CD4-positive, CD25-positive, alpha-beta regulatory T cell (primary cell): Measurements from ENCODE around the gene ABCA13. TPM values are rescaled to one million over a fixed set of nuclear protein-coding genes. Genes with fewer than 3 reads are reported as not detected.

Source experiments
- ATAC-seq, 2 donors: fragments of 150-1000 bp; cut with Tn5 transposase; one replicate each; pipeline ENCODE4 v1.10.0; 2021; ENCODE audit warnings: low read depth in 2 of 2, moderate number of reproducible peaks in 2 of 2, moderate library complexity in 1 of 2
- DNase-seq, 3 donors: peaks; one replicate each; pipeline versions ENCODE4 v3.0.0 to v3.0.0-alpha.2; 2012 to 2022; ENCODE audit warnings: mixed read lengths in 1 of 3
- H3K27ac ChIP-seq: one replicate; pipeline ENCODE4 v1.7.0; 2013; ENCODE audit warnings: mild to moderate bottlenecking, low read length; ENCODE audit not compliant: insufficient read depth, poor library complexity, severe bottlenecking
- H3K27me3 ChIP-seq: one replicate; pipeline ENCODE4 v1.7.0; 2013; ENCODE audit warnings: low read length; ENCODE audit not compliant: control insufficient read depth, insufficient read depth
- H3K36me3 ChIP-seq: one replicate; pipeline ENCODE4 v1.7.0; 2013; ENCODE audit warnings: mild to moderate bottlenecking, low read length, moderate library complexity; ENCODE audit not compliant: control insufficient read depth, insufficient read depth
- H3K4me1 ChIP-seq: 2 replicates; pipeline ENCODE4 v1.7.0; 2013; ENCODE audit warnings: mild to moderate bottlenecking, low read length; ENCODE audit not compliant: insufficient read depth, control insufficient read depth, poor library complexity, severe bottlenecking
- H3K4me3 ChIP-seq: one replicate; pipeline ENCODE4 v1.7.0; 2013; ENCODE audit warnings: low read depth, mild to moderate bottlenecking, low read length, moderate library complexity
- H3K9me3 ChIP-seq, 2 experiments: 1 replicate in 1 of 2; 2 replicates in 1 of 2; pipeline ENCODE4 v1.7.0; 2013; ENCODE audit warnings: low read length in 2 of 2, mild to moderate bottlenecking in 1 of 2, moderate library complexity in 1 of 2; ENCODE audit not compliant: control insufficient read depth in 2 of 2
- H3K27ac Mint-ChIP-seq, 3 donors: one replicate each; pipeline ENCODE4 v1.8.0; 2020 to 2022; ENCODE audit warnings: mild to moderate bottlenecking in 3 of 3, mixed read lengths in 3 of 3, moderate library complexity in 2 of 3
- H3K27me3 Mint-ChIP-seq: one replicate; pipeline ENCODE4 v1.8.0; 2022; ENCODE audit warnings: mild to moderate bottlenecking, mixed read lengths
- H3K36me3 Mint-ChIP-seq: one replicate; pipeline ENCODE4 v1.8.0; 2020; ENCODE audit warnings: mixed read lengths
- H3K4me1 Mint-ChIP-seq, 4 donors: one replicate each; pipeline ENCODE4 v1.8.0; 2020 to 2022; ENCODE audit warnings: mixed read lengths in 4 of 4, mild to moderate bottlenecking in 1 of 4
- H3K4me3 Mint-ChIP-seq, 4 donors: one replicate each; pipeline ENCODE4 v1.8.0; 2020 to 2022; ENCODE audit warnings: mild to moderate bottlenecking in 4 of 4, mixed read lengths in 4 of 4, moderate library complexity in 3 of 4
- H3K9me3 Mint-ChIP-seq, 7 donors: one replicate each; pipeline ENCODE4 v1.8.0; 2020 to 2022; ENCODE audit warnings: mixed read lengths in 7 of 7, mild to moderate bottlenecking in 3 of 7, moderate library complexity in 2 of 7
- polyA plus RNA-seq, 4 donors: library from polyadenylated mRNA; unstranded; fragments of 300-500 nt; fragmentation: Illumina TruSeq; gene quantifications; one replicate each; pipeline ENCODE4 v1.2.3, GENCODE V29; 2021
- total RNA-seq: library from RNA; stranded (reverse); gene quantifications from one replicate; pipeline ENCODE4 v1.2.3, GENCODE V29; 2022

The ABCA13 gene
- total and polyA plus RNA-seq, 5 donors from 2014 or later = 1.1 TPM; not detected in 4

GRCh38 chr7:48301201-48301600 lies 129.9 kb downstream of the ABCA13 start:
- H3K27ac ChIP-seq = no peak overlapping the region
- no peaks in the 10 kb centered on the region for H3K36me3 ChIP-seq
- Mint-ChIP-seq H3K4me1 (no peaks in the 10 kb centered on the region), H3K4me3 (no peak overlapping the region), H3K27me3 (peaks cover 6% of the 10 kb centered on the region), H3K36me3 (no peaks in the 10 kb centered on the region), H3K9me3 (peaks cover 0 to 3% (median 0%) of the 10 kb centered on the region in 7 donors), H3K27ac (no peak overlapping the region)
- ATAC-seq (no peak), DNase-seq (no peak)
- no peak overlapping the region for H3K4me3 ChIP-seq
- H3K4me1 ChIP-seq = no peaks in the 10 kb centered on the region
- H3K9me3 ChIP-seq = no peaks in the 10 kb centered on the region
- no peaks in the 10 kb centered on the region for H3K27me3 ChIP-seq

GRCh38 chr7:48304641-48305040 lies 133.4 kb downstream of the ABCA13 start:
- no peaks in the 10 kb centered on the region for H3K4me1 ChIP-seq
- peaks cover 0 to 2% (median 0%) of the 10 kb centered on the region in 7 donors for H3K9me3 Mint-ChIP-seq
- no peaks in the 10 kb centered on the region for H3K9me3 ChIP-seq
- no peaks in the 10 kb centered on the region for H3K27me3 ChIP-seq
- ATAC-seq = no peak
- H3K27ac ChIP-seq = no peak overlapping the region
- no peak overlapping the region for H3K4me3 Mint-ChIP-seq
- H3K4me1 Mint-ChIP-seq = no peaks in the 10 kb centered on the region
- no peaks in the 10 kb centered on the region for H3K36me3 Mint-ChIP-seq
- H3K4me3 ChIP-seq = no peak overlapping the region
- peaks cover 6% of the 10 kb centered on the region for H3K27me3 Mint-ChIP-seq
- DNase-seq = no peak
- H3K27ac Mint-ChIP-seq = no peak overlapping the region
- no peaks in the 10 kb centered on the region for H3K36me3 ChIP-seq

- no peaks in the 10 kb centered on the region for H3K36me3 Mint-ChIP-seq
- H3K27me3 Mint-ChIP-seq = peaks cover 6% of the 10 kb centered on the region
- DNase-seq = no peak
- H3K9me3 Mint-ChIP-seq = no peaks in the 10 kb centered on the region
- Histone ChIP-seq H3K36me3 (no peaks in the 10 kb centered on the region), H3K27me3 (no peaks in the 10 kb centered on the region), H3K4me1 (no peaks in the 10 kb centered on the region), H3K9me3 (no peaks in the 10 kb centered on the region), H3K27ac (no peak overlapping the region), H3K4me3 (no peak overlapping the region)
- no peaks in the 10 kb centered on the region for H3K4me1 Mint-ChIP-seq
- H3K27ac Mint-ChIP-seq = no peak overlapping the region
- no peak for ATAC-seq
- no peak overlapping the region for H3K4me3 Mint-ChIP-seq
Observed at GRCh38 chr7:48305661-48306060, 134.4 kb downstream of the ABCA13 start.

- no peaks in the 10 kb centered on the region for H3K9me3 ChIP-seq
- no peak overlapping the region for H3K27ac Mint-ChIP-seq
- DNase-seq (no peak), ATAC-seq (no peak)
- H3K27me3 ChIP-seq = no peaks in the 10 kb centered on the region
- no peaks in the 10 kb centered on the region for H3K4me1 ChIP-seq
- no peaks in the 10 kb centered on the region for H3K9me3 Mint-ChIP-seq
- H3K36me3 ChIP-seq = no peaks in the 10 kb centered on the region
- no peaks in the 10 kb centered on the region for H3K4me1 Mint-ChIP-seq
- no peak overlapping the region for H3K27ac ChIP-seq
- no peaks in the 10 kb centered on the region for H3K36me3 Mint-ChIP-seq
- no peak overlapping the region for H3K4me3 Mint-ChIP-seq
- peaks cover 6% of the 10 kb centered on the region for H3K27me3 Mint-ChIP-seq
- no peak overlapping the region for H3K4me3 ChIP-seq
Observed at GRCh38 chr7:48307041-48307714, 135.9 kb downstream of the ABCA13 start.

- no peaks in the 10 kb centered on the region for H3K9me3 ChIP-seq
- Mint-ChIP-seq H3K27ac (no peak overlapping the region), H3K9me3 (no peaks in the 10 kb centered on the region), H3K4me3 (no peak overlapping the region), H3K27me3 (no peaks in the 10 kb centered on the region), H3K36me3 (no peaks in the 10 kb centered on the region), H3K4me1 (no peaks in the 10 kb centered on the region)
- H3K4me1 ChIP-seq = no peaks in the 10 kb centered on the region
- no peaks in the 10 kb centered on the region for H3K27me3 ChIP-seq
- no peaks in the 10 kb centered on the region for H3K36me3 ChIP-seq
- DNase-seq (no peak), ATAC-seq (no peak)
- H3K4me3 ChIP-seq = no peak overlapping the region
- no peak overlapping the region for H3K27ac ChIP-seq
Observed at GRCh38 chr7:48309720-48310119, 138.5 kb downstream of the ABCA13 start.

- no peaks in the 10 kb centered on the region for H3K4me1 Mint-ChIP-seq
- H3K27me3 ChIP-seq = no peaks in the 10 kb centered on the region
- H3K9me3 ChIP-seq = no peaks in the 10 kb centered on the region
- H3K27ac Mint-ChIP-seq = peak overlapping the region in 1 of 3 donors; percentile 27
- no peaks in the 10 kb centered on the region for H3K4me1 ChIP-seq
- no peak overlapping the region for H3K4me3 Mint-ChIP-seq
- ATAC-seq = no peak
- no peaks in the 10 kb centered on the region for H3K27me3 Mint-ChIP-seq
- H3K4me3 ChIP-seq = no peak overlapping the region
- H3K9me3 Mint-ChIP-seq = peaks cover 0 to 2% (median 0%) of the 10 kb centered on the region in 7 donors
- H3K27ac ChIP-seq = no peak overlapping the region
- no peaks in the 10 kb centered on the region for H3K36me3 Mint-ChIP-seq
- DNase-seq = no peak
- H3K36me3 ChIP-seq = no peaks in the 10 kb centered on the region
Observed at GRCh38 chr7:48311464-48312100, 140.3 kb downstream of the ABCA13 start.

GRCh38 chr7:48312151-48312550 lies 140.9 kb downstream of the ABCA13 start:
- Mint-ChIP-seq H3K4me1 (no peaks in the 10 kb centered on the region), H3K27ac (no peak overlapping the region), H3K36me3 (no peaks in the 10 kb centered on the region), H3K4me3 (no peak overlapping the region), H3K27me3 (no peaks in the 10 kb centered on the region), H3K9me3 (peaks cover 0 to 2% (median 0%) of the 10 kb centered on the region in 7 donors)
- Histone ChIP-seq H3K27me3 (no peaks in the 10 kb centered on the region), H3K4me3 (no peak overlapping the region), H3K9me3 (no peaks in the 10 kb centered on the region), H3K4me1 (no peaks in the 10 kb centered on the region), H3K36me3 (no peaks in the 10 kb centered on the region), H3K27ac (no peak overlapping the region)
- ATAC-seq (no peak), DNase-seq (no peak)

GRCh38 chr7:48316768-48317167 lies 145.5 kb downstream of the ABCA13 start:
- no peaks in the 10 kb centered on the region for H3K9me3 ChIP-seq
- no peak for ATAC-seq

More at GRCh38 chr7:48316768-48317167, 145.5 kb downstream of the ABCA13 start:
- no peak overlapping the region for H3K27ac ChIP-seq
- no peaks in the 10 kb centered on the region for H3K36me3 Mint-ChIP-seq
- peaks cover 5% of the 10 kb centered on the region for H3K27me3 Mint-ChIP-seq
- H3K4me3 Mint-ChIP-seq = no peak overlapping the region
- H3K9me3 Mint-ChIP-seq = peaks cover 0 to 3% (median 0%) of the 10 kb centered on the region in 7 donors
- no peaks in the 10 kb centered on the region for H3K27me3 ChIP-seq
- H3K27ac Mint-ChIP-seq = no peak overlapping the region
- no peaks in the 10 kb centered on the region for H3K36me3 ChIP-seq
- no peaks in the 10 kb centered on the region for H3K4me1 ChIP-seq
- H3K4me3 ChIP-seq = no peak overlapping the region
- DNase-seq = no peak
- no peaks in the 10 kb centered on the region for H3K4me1 Mint-ChIP-seq
